ENCODE results near the gene ATP8B1.

Gene ATP8B1

DNA sequence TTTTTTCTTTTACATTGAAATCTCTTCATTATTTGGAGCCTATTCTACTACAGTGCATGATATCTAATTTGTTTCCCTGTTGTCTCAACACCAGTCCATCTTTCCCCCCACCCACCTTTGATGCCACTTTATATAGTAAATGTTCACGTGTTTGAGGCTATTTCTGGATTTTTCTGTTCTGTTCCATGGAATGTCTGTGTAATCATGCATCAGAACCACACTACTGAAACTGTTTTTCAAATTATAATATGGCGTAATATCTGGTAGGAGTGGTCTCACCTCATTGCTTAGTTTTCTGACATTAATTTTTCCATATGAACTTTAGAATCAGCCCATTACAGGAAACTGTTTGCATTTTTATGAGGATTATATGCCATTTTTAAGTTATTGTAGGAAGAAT, 162.4 kb downstream of the ATP8B1 start:
- DNase-seq = no peak
- TF ChIP-seq, protein P1, sequence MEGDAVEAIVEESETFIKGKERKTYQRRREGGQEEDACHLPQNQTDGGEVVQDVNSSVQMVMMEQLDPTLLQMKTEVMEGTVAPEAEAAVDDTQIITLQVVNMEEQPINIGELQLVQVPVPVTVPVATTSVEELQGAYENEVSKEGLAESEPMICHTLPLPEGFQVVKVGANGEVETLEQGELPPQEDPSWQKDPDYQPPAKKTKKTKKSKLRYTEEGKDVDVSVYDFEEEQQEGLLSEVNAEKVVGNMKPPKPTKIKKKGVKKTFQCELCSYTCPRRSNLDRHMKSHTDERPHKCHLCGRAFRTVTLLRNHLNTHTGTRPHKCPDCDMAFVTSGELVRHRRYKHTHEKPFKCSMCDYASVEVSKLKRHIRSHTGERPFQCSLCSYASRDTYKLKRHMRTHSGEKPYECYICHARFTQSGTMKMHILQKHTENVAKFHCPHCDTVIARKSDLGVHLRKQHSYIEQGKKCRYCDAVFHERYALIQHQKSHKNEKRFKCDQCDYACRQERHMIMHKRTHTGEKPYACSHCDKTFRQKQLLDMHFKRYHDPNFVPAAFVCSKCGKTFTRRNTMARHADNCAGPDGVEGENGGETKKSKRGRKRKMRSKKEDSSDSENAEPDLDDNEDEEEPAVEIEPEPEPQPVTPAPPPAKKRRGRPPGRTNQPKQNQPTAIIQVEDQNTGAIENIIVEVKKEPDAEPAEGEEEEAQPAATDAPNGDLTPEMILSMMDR (IDR thresholded peaks at IDR 0.05; ENCODE audit: borderline replicate concordance, extremely low read depth, low read length, poor library complexity, severe bottlenecking) = no peak
- TF ChIP-seq EZH2 (IDR thresholded peaks at IDR 0.05; ENCODE audit: borderline replicate concordance, low read depth, low read length, severe bottlenecking) = no peak
- no peak for ATAC-seq (ENCODE audit: insufficient read depth, low read depth)
- Histone ChIP-seq H3K79me2 (ENCODE audit: insufficient read depth, low read length) (peaks cover 18% of the 10 kb centered on the region), H3K27ac (ENCODE audit: low read length) (no peak overlapping the region), H3K27me3 (ENCODE audit: insufficient read depth, low read length, poor library complexity) (no peaks in the 10 kb centered on the region), H3K4me3 (ENCODE audit: low read depth in 1 of 2, low read length in 2 of 2) (no peak overlapping the region), H2AFZ (ENCODE audit: low read depth, low read length) (no peak overlapping the region), H3K4me1 (ENCODE audit: insufficient read depth, low read length) (no peaks in the 10 kb centered on the region), H3K9me3 (ENCODE audit: insufficient read depth, low read length, severe bottlenecking) (no peaks in the 10 kb centered on the region), H3K36me3 (ENCODE audit: insufficient read depth, low read length) (peaks cover 27% of the 10 kb centered on the region), H4K20me1 (ENCODE audit: insufficient read depth, low read length) (no peaks in the 10 kb centered on the region), H3K9ac (ENCODE audit: low read depth, low read length) (no peak overlapping the region), H3K4me2 (ENCODE audit: insufficient read depth, low read length) (no peak overlapping the region)

DNA sequence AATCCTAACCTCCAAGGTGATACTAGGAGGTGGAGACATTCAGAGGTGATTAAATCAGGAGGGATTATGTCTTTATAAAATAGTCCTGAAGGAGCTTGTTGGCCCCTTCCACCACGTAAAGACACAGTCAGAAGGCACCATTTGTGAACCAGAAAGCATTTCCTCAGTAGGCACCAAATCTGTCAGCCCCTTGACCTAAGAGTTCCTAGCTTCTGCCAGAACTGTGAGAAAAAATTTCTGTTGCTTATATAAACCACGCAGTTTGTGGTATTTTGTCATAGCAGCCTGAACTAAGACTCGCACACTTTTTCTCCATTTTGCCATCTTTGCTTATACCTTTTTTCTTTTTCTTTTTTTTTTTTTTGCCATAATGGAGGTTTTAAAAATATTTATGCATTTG, 162.9 kb downstream of the ATP8B1 start:
- H3K36me3 ChIP-seq (ENCODE audit: insufficient read depth, low read length) = peaks cover 27% of the 10 kb centered on the region
- H4K20me1 ChIP-seq (ENCODE audit: insufficient read depth, low read length) = no peaks in the 10 kb centered on the region
- no peak overlapping the region for H3K9ac ChIP-seq (ENCODE audit: low read depth, low read length)
- TF ChIP-seq EZH2 (IDR thresholded peaks at IDR 0.05; ENCODE audit: borderline replicate concordance, low read depth, low read length, severe bottlenecking) = no peak
- TF ChIP-seq, protein P1 (IDR thresholded peaks at IDR 0.05; ENCODE audit: borderline replicate concordance, extremely low read depth, low read length, poor library complexity, severe bottlenecking) = no peak
- ATAC-seq (ENCODE audit: insufficient read depth, low read depth) (no peak), DNase-seq (no peak)
- no peaks in the 10 kb centered on the region for H3K4me1 ChIP-seq (ENCODE audit: insufficient read depth, low read length)
- no peak overlapping the region for H2AFZ ChIP-seq (ENCODE audit: low read depth, low read length)
- H3K79me2 ChIP-seq (ENCODE audit: insufficient read depth, low read length) = peaks cover 15% of the 10 kb centered on the region
- no peaks in the 10 kb centered on the region for H3K9me3 ChIP-seq (ENCODE audit: insufficient read depth, low read length, severe bottlenecking)
- H3K4me3 ChIP-seq (ENCODE audit: low read depth in 1 of 2, low read length in 2 of 2) = no peak overlapping the region
- no peak overlapping the region for H3K27ac ChIP-seq (ENCODE audit: low read length)
- H3K4me2 ChIP-seq (ENCODE audit: insufficient read depth, low read length) = no peak overlapping the region
- no peaks in the 10 kb centered on the region for H3K27me3 ChIP-seq (ENCODE audit: insufficient read depth, low read length, poor library complexity)

DNA sequence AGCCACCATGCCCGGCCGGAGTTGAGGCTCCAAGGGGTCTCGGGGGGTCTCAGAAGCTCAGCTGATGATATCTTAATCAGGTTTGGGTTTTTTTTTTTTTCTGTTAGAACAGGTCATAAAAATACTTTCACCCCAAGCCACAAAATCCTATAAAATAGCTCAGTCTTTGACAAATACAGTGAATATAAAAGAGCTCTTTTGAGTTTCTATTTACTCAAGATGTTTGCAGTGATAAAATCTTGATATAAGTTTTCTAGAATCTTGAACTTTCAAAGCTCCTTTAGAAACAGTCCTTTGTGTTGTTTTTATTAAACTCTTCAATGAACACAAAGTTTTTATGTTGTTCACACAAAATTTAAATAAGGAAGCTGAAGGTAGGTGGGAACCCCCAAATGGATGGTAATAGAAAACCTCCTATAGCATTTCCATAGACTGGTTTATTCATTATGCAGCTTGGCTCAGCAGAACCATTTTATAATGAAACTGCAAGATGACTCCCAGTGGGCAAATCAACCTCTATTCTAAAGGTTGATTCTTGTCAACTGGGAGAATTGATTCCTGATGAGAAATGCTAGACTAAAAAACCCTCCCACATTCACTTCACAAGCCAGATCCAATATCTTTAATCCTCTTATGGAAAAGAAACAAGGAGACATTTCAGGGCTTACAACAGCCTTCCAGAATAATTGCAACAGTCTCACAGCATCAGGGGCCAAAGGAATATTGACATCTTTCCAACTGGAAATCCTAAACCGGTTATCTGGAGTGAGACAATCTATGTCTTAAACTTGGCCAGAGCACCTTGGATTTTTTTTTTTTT, 167.9 kb downstream of the ATP8B1 start:
- H3K4me3 ChIP-seq (ENCODE audit: low read depth in 1 of 2, low read length in 2 of 2) = no peak overlapping the region
- DNase-seq = no peak
- no peak for TF ChIP-seq EZH2 (IDR thresholded peaks at IDR 0.05; ENCODE audit: borderline replicate concordance, low read depth, low read length, severe bottlenecking)
- TF ChIP-seq, protein P1 (IDR thresholded peaks at IDR 0.05; ENCODE audit: borderline replicate concordance, extremely low read depth, low read length, poor library complexity, severe bottlenecking) = no peak
- H3K27me3 ChIP-seq (ENCODE audit: insufficient read depth, low read length, poor library complexity) = no peaks in the 10 kb centered on the region
- H3K9me3 ChIP-seq (ENCODE audit: insufficient read depth, low read length, severe bottlenecking) = no peaks in the 10 kb centered on the region
- H3K4me1 ChIP-seq (ENCODE audit: insufficient read depth, low read length) = peaks cover 12% of the 10 kb centered on the region
- no peaks in the 10 kb centered on the region for H4K20me1 ChIP-seq (ENCODE audit: insufficient read depth, low read length)
- H3K9ac ChIP-seq (ENCODE audit: low read depth, low read length) = no peak overlapping the region
- no peak overlapping the region for H3K27ac ChIP-seq (ENCODE audit: low read length)
- H2AFZ ChIP-seq (ENCODE audit: low read depth, low read length) = no peak overlapping the region
- H3K79me2 ChIP-seq (ENCODE audit: insufficient read depth, low read length) = peaks cover 16% of the 10 kb centered on the region
- ATAC-seq (ENCODE audit: insufficient read depth, low read depth) = no peak
- H3K36me3 ChIP-seq (ENCODE audit: insufficient read depth, low read length) = peaks cover 11% of the 10 kb centered on the region; the same call in 1 of the 2 replicates
- H3K4me2 ChIP-seq (ENCODE audit: insufficient read depth, low read length) = no peak overlapping the region

All from DND-41 (cell line).